ENCODE results near the gene SNAPC2.

The SNAPC2 gene

GRCh38 chr19:7881910-7882309 is 38.2 kb upstream of the SNAPC2 start:
- H3K4me3 ChIP-seq (replicated peaks; ENCODE audit: insufficient read depth, low read length), result no peak overlapping the region

GRCh38 chr19:7883105-7883504 is 37.0 kb upstream of the SNAPC2 start:
- no peak overlapping the region for H3K4me3 ChIP-seq (replicated peaks; ENCODE audit: insufficient read depth, low read length)
- DNase-seq (ENCODE audit: low read depth in 1 of 2, low spot score in 1 of 2), result no peak
- H3K27me3 ChIP-seq (ENCODE audit: insufficient read depth, poor library complexity, severe bottlenecking), result peaks cover 10% of the 10 kb centered on the region
- no peak overlapping the region for H3K27ac ChIP-seq (replicated peaks)
- TF ChIP-seq REST (IDR thresholded peaks at IDR 0.05; ENCODE audit: insufficient replicate concordance, low read depth) (no peak), GABPA (IDR thresholded peaks at IDR 0.05; ENCODE audit: low read depth) (no peak)

More at GRCh38 chr19:7881910-7882309, 38.2 kb upstream of the SNAPC2 start:
- DNase-seq (ENCODE audit: low read depth in 1 of 2, low spot score in 1 of 2), result no peak
- H3K27ac ChIP-seq (replicated peaks), result no peak overlapping the region
- no peak for TF ChIP-seq REST (IDR thresholded peaks at IDR 0.05; ENCODE audit: insufficient replicate concordance, low read depth)
- no peak for TF ChIP-seq CTCF (IDR thresholded peaks at IDR 0.05; ENCODE audit: insufficient read depth, low read length)
- TF ChIP-seq SPI1 (IDR thresholded peaks at IDR 0.05; ENCODE audit: borderline replicate concordance, low read depth), result no peak
- TF ChIP-seq GABPA (IDR thresholded peaks at IDR 0.05; ENCODE audit: low read depth), result no peak
- no peak for TF ChIP-seq POLR2AphosphoS5 (IDR thresholded peaks at IDR 0.05; ENCODE audit: low read depth)
- peaks cover 3% of the 10 kb centered on the region for H3K27me3 ChIP-seq (ENCODE audit: insufficient read depth, poor library complexity, severe bottlenecking)

- no peak for DNase-seq (ENCODE audit: low read depth in 1 of 2, low spot score in 1 of 2)
- TF ChIP-seq CTCF (IDR thresholded peaks at IDR 0.05; ENCODE audit: insufficient read depth, low read length) (no peak), REST (IDR thresholded peaks at IDR 0.05; ENCODE audit: insufficient replicate concordance, low read depth) (no peak), POLR2AphosphoS5 (IDR thresholded peaks at IDR 0.05; ENCODE audit: low read depth) (no peak), GABPA (IDR thresholded peaks at IDR 0.05; ENCODE audit: low read depth) (no peak), SPI1 (IDR thresholded peaks at IDR 0.05; ENCODE audit: borderline replicate concordance, low read depth) (no peak)
- peaks cover 16% of the 10 kb centered on the region for H3K27me3 ChIP-seq (ENCODE audit: insufficient read depth, poor library complexity, severe bottlenecking)
- H3K4me3 ChIP-seq (replicated peaks; ENCODE audit: insufficient read depth, low read length), result no peak overlapping the region
- H3K27ac ChIP-seq (replicated peaks), result no peak overlapping the region
Observed at GRCh38 chr19:7883796-7884570, 36.2 kb upstream of the SNAPC2 start.

Measured in HL-60 (cell line).